Nephron progenitor cell (in vitro differentiated cells): ENCODE data around the gene EIF4EBP2.

Experiments
- DNase-seq: peaks from one replicate; pipeline ENCODE4 v3.0.0; 2021
- H3K27ac Mint-ChIP-seq: 2 replicates; pipeline ENCODE4 v1.8.0; 2021; ENCODE audit warnings: mild to moderate bottlenecking, moderate library complexity, mixed read lengths
- H3K27me3 Mint-ChIP-seq: 2 replicates; pipeline ENCODE4 v1.8.0; 2021; ENCODE audit warnings: mild to moderate bottlenecking, low read depth, mixed read lengths; ENCODE audit not compliant: poor library complexity
- H3K36me3 Mint-ChIP-seq: 2 replicates; pipeline ENCODE4 v1.8.0; 2021; ENCODE audit warnings: low read depth, mixed read lengths
- H3K4me1 Mint-ChIP-seq: 2 replicates; pipeline ENCODE4 v1.8.0; 2021; ENCODE audit warnings: mixed read lengths
- H3K4me3 Mint-ChIP-seq: 2 replicates; pipeline ENCODE4 v1.8.0; 2021; ENCODE audit warnings: mild to moderate bottlenecking, moderate library complexity, mixed read lengths
- H3K9me3 Mint-ChIP-seq: 2 replicates; pipeline ENCODE4 v1.8.0; 2021; ENCODE audit warnings: mild to moderate bottlenecking, moderate library complexity, mixed read lengths
- CTCF ChIP-seq: fragments of 200-600 bp; sonication (generic); IDR thresholded peaks from 2 replicates; pipeline ENCODE4 v1.5.0; 2021; ENCODE audit warnings: antibody characterized with exemption

EIF4EBP2 gene

GRCh38 chr10:70448236-70448635, 44.3 kb downstream of the EIF4EBP2 start:
- no peak for TF ChIP-seq CTCF
- no peak overlapping the region for H3K27ac Mint-ChIP-seq

GRCh38 chr10:70455213-70455630, 51.3 kb downstream of the EIF4EBP2 start:
- DNase-seq = no peak
- H3K27ac Mint-ChIP-seq = no peak overlapping the region
- no peaks in the 10 kb centered on the region for H3K9me3 Mint-ChIP-seq
- peaks cover 38% of the 10 kb centered on the region for H3K4me1 Mint-ChIP-seq
- peaks cover 59% of the 10 kb centered on the region for H3K27me3 Mint-ChIP-seq
- no peak for TF ChIP-seq CTCF
- no peaks in the 10 kb centered on the region for H3K36me3 Mint-ChIP-seq
- no peak overlapping the region for H3K4me3 Mint-ChIP-seq

More at GRCh38 chr10:70448236-70448635, 44.3 kb downstream of the EIF4EBP2 start:
- peaks cover 44% of the 10 kb centered on the region for H3K4me1 Mint-ChIP-seq
- H3K4me3 Mint-ChIP-seq = peak overlapping the region; percentile 52
- no peaks in the 10 kb centered on the region for H3K36me3 Mint-ChIP-seq
- H3K27me3 Mint-ChIP-seq = peaks cover 30% of the 10 kb centered on the region
- no peaks in the 10 kb centered on the region for H3K9me3 Mint-ChIP-seq
- DNase-seq = no peak

GRCh38 chr10:70456164-70456563, 52.2 kb downstream of the EIF4EBP2 start:
- no peaks in the 10 kb centered on the region for H3K9me3 Mint-ChIP-seq
- no peak for TF ChIP-seq CTCF
- H3K4me1 Mint-ChIP-seq = peaks cover 36% of the 10 kb centered on the region
- no peak overlapping the region for H3K4me3 Mint-ChIP-seq
- H3K27ac Mint-ChIP-seq = no peak overlapping the region
- no peak for DNase-seq
- H3K36me3 Mint-ChIP-seq = no peaks in the 10 kb centered on the region
- peaks cover 66% of the 10 kb centered on the region for H3K27me3 Mint-ChIP-seq

GRCh38 chr10:70457759-70458305, 53.9 kb downstream of the EIF4EBP2 start:
- Mint-ChIP-seq H3K4me3 (peak overlapping the region; percentile 56), H3K4me1 (peaks cover 36% of the 10 kb centered on the region), H3K27me3 (peaks cover 69% of the 10 kb centered on the region), H3K27ac (no peak overlapping the region), H3K36me3 (no peaks in the 10 kb centered on the region), H3K9me3 (no peaks in the 10 kb centered on the region)
- no peak for TF ChIP-seq CTCF
- no peak for DNase-seq

GRCh38 chr10:70458329-70459060, 54.5 kb downstream of the EIF4EBP2 start:
- Mint-ChIP-seq H3K27me3 (peaks cover 69% of the 10 kb centered on the region), H3K27ac (no peak overlapping the region), H3K4me1 (peaks cover 36% of the 10 kb centered on the region), H3K36me3 (no peaks in the 10 kb centered on the region), H3K4me3 (peak overlapping the region; percentile 68), H3K9me3 (no peaks in the 10 kb centered on the region)
- TF ChIP-seq CTCF = no peak
- peak; percentile 72 for DNase-seq
